ENCODE data around the gene PDP2.

PDP2 gene

GRCh38 chr16:66900721-66901441 lies 20.6 kb downstream of the PDP2 start:
- Mint-ChIP-seq H3K4me1 (ENCODE audit: low read depth) (no peaks in the 10 kb centered on the region), H3K27me3 (no peaks in the 10 kb centered on the region), H3K27ac (no peak overlapping the region), H3K36me3 (ENCODE audit: low read depth) (no peaks in the 10 kb centered on the region), H3K4me3 (no peak overlapping the region), H3K9me3 (no peaks in the 10 kb centered on the region)

GRCh38 chr16:66901626-66902025 lies 21.3 kb downstream of the PDP2 start:
- Mint-ChIP-seq H3K4me1 (ENCODE audit: low read depth) (no peaks in the 10 kb centered on the region), H3K36me3 (ENCODE audit: low read depth) (no peaks in the 10 kb centered on the region), H3K4me3 (no peak overlapping the region), H3K27me3 (no peaks in the 10 kb centered on the region), H3K9me3 (no peaks in the 10 kb centered on the region), H3K27ac (no peak overlapping the region)

GRCh38 chr16:66902648-66903543 lies 22.6 kb downstream of the PDP2 start:
- Mint-ChIP-seq H3K36me3 (ENCODE audit: low read depth) (no peaks in the 10 kb centered on the region), H3K27me3 (no peaks in the 10 kb centered on the region)

GRCh38 chr16:66903544-66904427 lies 23.5 kb downstream of the PDP2 start:
- no peaks in the 10 kb centered on the region for H3K27me3 Mint-ChIP-seq
- no peak overlapping the region for H3K4me3 Mint-ChIP-seq
- no peaks in the 10 kb centered on the region for H3K36me3 Mint-ChIP-seq (ENCODE audit: low read depth)
- no peaks in the 10 kb centered on the region for H3K4me1 Mint-ChIP-seq (ENCODE audit: low read depth)
- no peak overlapping the region for H3K27ac Mint-ChIP-seq
- no peaks in the 10 kb centered on the region for H3K9me3 Mint-ChIP-seq

More at GRCh38 chr16:66902648-66903543, 22.6 kb downstream of the PDP2 start:
- no peaks in the 10 kb centered on the region for H3K4me1 Mint-ChIP-seq (ENCODE audit: low read depth)
- no peak overlapping the region for H3K4me3 Mint-ChIP-seq
- no peak overlapping the region for H3K27ac Mint-ChIP-seq
- no peaks in the 10 kb centered on the region for H3K9me3 Mint-ChIP-seq

GRCh38 chr16:66904428-66904845 lies 24.1 kb downstream of the PDP2 start:
- Mint-ChIP-seq H3K4me1 (ENCODE audit: low read depth) (no peaks in the 10 kb centered on the region), H3K27ac (no peak overlapping the region), H3K4me3 (no peak overlapping the region), H3K36me3 (ENCODE audit: low read depth) (no peaks in the 10 kb centered on the region), H3K9me3 (no peaks in the 10 kb centered on the region), H3K27me3 (no peaks in the 10 kb centered on the region)

GRCh38 chr16:66904846-66905632 lies 24.7 kb downstream of the PDP2 start:
- H3K4me3 Mint-ChIP-seq, result no peak overlapping the region
- no peaks in the 10 kb centered on the region for H3K9me3 Mint-ChIP-seq
- H3K4me1 Mint-ChIP-seq (ENCODE audit: low read depth), result no peaks in the 10 kb centered on the region
- no peaks in the 10 kb centered on the region for H3K27me3 Mint-ChIP-seq
- H3K36me3 Mint-ChIP-seq (ENCODE audit: low read depth), result no peaks in the 10 kb centered on the region
- H3K27ac Mint-ChIP-seq, result no peak overlapping the region

GRCh38 chr16:66905633-66906539 lies 25.6 kb downstream of the PDP2 start:
- no peaks in the 10 kb centered on the region for H3K36me3 Mint-ChIP-seq (ENCODE audit: low read depth)
- H3K4me3 Mint-ChIP-seq, result no peak overlapping the region

GRCh38 chr16:66906916-66907836 lies 26.9 kb downstream of the PDP2 start:
- H3K27ac Mint-ChIP-seq, result no peak overlapping the region

More at GRCh38 chr16:66905633-66906539, 25.6 kb downstream of the PDP2 start:
- Mint-ChIP-seq H3K9me3 (no peaks in the 10 kb centered on the region), H3K27ac (no peak overlapping the region), H3K27me3 (no peaks in the 10 kb centered on the region), H3K4me1 (ENCODE audit: low read depth) (no peaks in the 10 kb centered on the region)

GRCh38 chr16:66908116-66908515 lies 27.8 kb downstream of the PDP2 start:
- H3K4me1 Mint-ChIP-seq (ENCODE audit: low read depth), result no peaks in the 10 kb centered on the region
- H3K27me3 Mint-ChIP-seq, result no peaks in the 10 kb centered on the region
- no peak overlapping the region for H3K27ac Mint-ChIP-seq
- H3K9me3 Mint-ChIP-seq, result no peaks in the 10 kb centered on the region
- no peak overlapping the region for H3K4me3 Mint-ChIP-seq
- H3K36me3 Mint-ChIP-seq (ENCODE audit: low read depth), result no peaks in the 10 kb centered on the region

More at GRCh38 chr16:66906916-66907836, 26.9 kb downstream of the PDP2 start:
- Mint-ChIP-seq H3K27me3 (no peaks in the 10 kb centered on the region), H3K4me3 (no peak overlapping the region), H3K36me3 (ENCODE audit: low read depth) (no peaks in the 10 kb centered on the region), H3K9me3 (no peaks in the 10 kb centered on the region), H3K4me1 (ENCODE audit: low read depth) (no peaks in the 10 kb centered on the region)

GRCh38 chr16:66908762-66909559 lies 28.6 kb downstream of the PDP2 start:
- no peaks in the 10 kb centered on the region for H3K36me3 Mint-ChIP-seq (ENCODE audit: low read depth)
- H3K27me3 Mint-ChIP-seq, result no peaks in the 10 kb centered on the region
- H3K4me3 Mint-ChIP-seq, result no peak overlapping the region
- no peaks in the 10 kb centered on the region for H3K9me3 Mint-ChIP-seq
- no peak overlapping the region for H3K27ac Mint-ChIP-seq
- no peaks in the 10 kb centered on the region for H3K4me1 Mint-ChIP-seq (ENCODE audit: low read depth)

GRCh38 chr16:66910175-66910940 lies 30.0 kb downstream of the PDP2 start:
- no peaks in the 10 kb centered on the region for H3K36me3 Mint-ChIP-seq (ENCODE audit: low read depth)

More at GRCh38 chr16:66910175-66910940, 30.0 kb downstream of the PDP2 start:
- Mint-ChIP-seq H3K27me3 (no peaks in the 10 kb centered on the region), H3K4me1 (ENCODE audit: low read depth) (no peaks in the 10 kb centered on the region), H3K4me3 (no peak overlapping the region), H3K9me3 (no peaks in the 10 kb centered on the region), H3K27ac (no peak overlapping the region)
